NCI-H146 treated with DMSO at 0.1 percent for 48 hours (cell line): ENCODE results near the gene PRDM2.

Experiments used
- DNase-seq: peaks from one replicate; lab custom pipeline; 2025; ENCODE audit not compliant: unreplicated experiment; lab: John Stamatoyannopoulos, UW

PRDM2 gene

GRCh38 chr1:13733711-13734110 is 33.7 kb downstream of the PRDM2 start:
- no peak for DNase-seq

- DNase-seq: no peak
Measured at GRCh38 chr1:13735168-13735930, 35.4 kb downstream of the PRDM2 start.

- peak; percentile 1 for DNase-seq
Measured at GRCh38 chr1:13737398-13737797, 37.4 kb downstream of the PRDM2 start.

- no peak for DNase-seq
Measured at GRCh38 chr1:13746342-13746741, 46.4 kb downstream of the PRDM2 start.

GRCh38 chr1:13748610-13749505 is 48.9 kb downstream of the PRDM2 start:
- peak; percentile 83 for DNase-seq

- no peak for DNase-seq
Measured at GRCh38 chr1:13749543-13750341, 49.8 kb downstream of the PRDM2 start.

- no peak for DNase-seq
Measured at GRCh38 chr1:13751458-13751871, 51.5 kb downstream of the PRDM2 start.

GRCh38 chr1:13751985-13752384 is 52.0 kb downstream of the PRDM2 start:
- DNase-seq: no peak

GRCh38 chr1:13752852-13753251 is 52.9 kb downstream of the PRDM2 start:
- no peak for DNase-seq

- no peak for DNase-seq
Measured at GRCh38 chr1:13753636-13754402, 53.8 kb downstream of the PRDM2 start.

GRCh38 chr1:13754510-13755103 is 54.6 kb downstream of the PRDM2 start:
- no peak for DNase-seq

GRCh38 chr1:13756557-13757315 is 56.7 kb downstream of the PRDM2 start:
- no peak for DNase-seq

- no peak for DNase-seq
Measured at GRCh38 chr1:13757693-13758092, 57.7 kb downstream of the PRDM2 start.

GRCh38 chr1:13759072-13759471 is 59.1 kb downstream of the PRDM2 start:
- no peak for DNase-seq

- DNase-seq: no peak
Measured at GRCh38 chr1:13760340-13760739, 60.4 kb downstream of the PRDM2 start.

GRCh38 chr1:13760921-13761320 is 60.9 kb downstream of the PRDM2 start:
- DNase-seq: no peak

GRCh38 chr1:13761883-13762282 is 61.9 kb downstream of the PRDM2 start:
- no peak for DNase-seq

GRCh38 chr1:13762642-13763041 is 62.7 kb downstream of the PRDM2 start:
- no peak for DNase-seq

- no peak for DNase-seq
Measured at GRCh38 chr1:13763222-13763621, 63.2 kb downstream of the PRDM2 start.
